B cell (primary cell): ENCODE measurements around the gene MOGAT3. TPM values are rescaled to one million over a fixed set of nuclear protein-coding genes. Genes with fewer than 3 reads are reported as not detected.

Source experiments
- ATAC-seq: fragments of 200-7000 bp; cut with Tn5 transposase; one replicate; pipeline ENCODE4 v1.10.0; 2021; ENCODE audit warnings: low read depth, mild to moderate bottlenecking, moderate number of reproducible peaks, moderate library complexity
- CTCF ChIA-PET: fragments of 350-600 bp; sonication (Branson Sonifier 250); formaldehyde crosslinking; loops from one replicate; lab custom pipeline; 2021; ENCODE audit warnings: antibody characterized with exemption, inconsistent platforms; lab: Charles Lee
- POLR2A ChIA-PET: fragments of 350-600 bp; sonication (Branson Sonifier 250); formaldehyde crosslinking; loops from one replicate; lab custom pipeline; 2021; ENCODE audit warnings: antibody characterized with exemption; lab: Charles Lee
- DNase-seq: peaks from one replicate; pipeline ENCODE4 v3.0.0; 2013
- H2AFZ ChIP-seq: 2 replicates; pipeline ENCODE4 v1.6.1; 2012; ENCODE audit warnings: mild to moderate bottlenecking, low read depth, low read length; ENCODE audit not compliant: insufficient read depth, poor library complexity, severe bottlenecking
- H3K27ac ChIP-seq, 2 donors: 1 replicate in 1 of 2; 2 replicates in 1 of 2; pipeline ENCODE4 v1.5.1; 2012 to 2013; ENCODE audit warnings: low read length in 2 of 2, mild to moderate bottlenecking in 2 of 2, moderate library complexity in 1 of 2
- H3K27me3 ChIP-seq, 4 experiments: fragments of 200-600 bp in 1 of 4; sonication (generic) in 1 of 4; replicated peaks in 1 of 4; 1 replicate in 2 of 4; 2 replicates in 2 of 4; pipeline versions ENCODE4 v1.6.1 to v1.7.0; 2013 to 2016; ENCODE audit warnings: low read length in 3 of 4, mild to moderate bottlenecking in 2 of 4, mixed read lengths in 1 of 4, moderate library complexity in 1 of 4; ENCODE audit not compliant: insufficient read depth in 4 of 4, control insufficient read depth in 3 of 4; ENCODE audit errors: control extremely low read depth in 1 of 4
- H3K36me3 ChIP-seq, 2 experiments: replicated peaks in 1 of 2; 1 replicate in 1 of 2; 2 replicates in 1 of 2; pipeline versions ENCODE4 v1.6.1 to v1.7.1; 2013; ENCODE audit warnings: low read length in 1 of 2; ENCODE audit not compliant: insufficient read depth in 2 of 2, control insufficient read depth in 1 of 2; ENCODE audit errors: control extremely low read depth in 1 of 2, extremely low read depth in 1 of 2
- H3K4me1 ChIP-seq, 2 donors: fragments of 200-600 bp in 1 of 2; sonication (generic) in 1 of 2; 1 replicate in 1 of 2; 2 replicates in 1 of 2; pipeline versions ENCODE4 v1.5.1 to v1.6.1; 2013 to 2017; ENCODE audit warnings: low read length in 2 of 2; ENCODE audit not compliant: control insufficient read depth in 2 of 2, insufficient read depth in 2 of 2
- H3K4me2 ChIP-seq: replicated peaks from 2 replicates; pipeline ENCODE3; 2012; ENCODE audit warnings: mild to moderate bottlenecking, low read depth, low read length; ENCODE audit not compliant: poor library complexity, severe bottlenecking
- H3K4me3 ChIP-seq, 5 experiments: fragments of 200-600 bp in 1 of 5; sonication (generic) in 1 of 5; 1 replicate in 3 of 5; 2 replicates in 2 of 5; pipeline versions ENCODE4 v1.5.1 to v1.7.0; 2011 to 2016; ENCODE audit warnings: low read length in 4 of 5, mild to moderate bottlenecking in 4 of 5, low read depth in 2 of 5, control low read depth in 1 of 5, moderate library complexity in 1 of 5; ENCODE audit not compliant: insufficient read depth in 1 of 5; ENCODE audit errors: control extremely low read depth in 1 of 5, extremely low read depth in 1 of 5
- H3K79me2 ChIP-seq: fragments of 200-600 bp; sonication (generic); one replicate; pipeline ENCODE4 v1.6.0; 2016; ENCODE audit warnings: low read length; ENCODE audit not compliant: control insufficient read depth, insufficient read depth
- H3K9ac ChIP-seq: fragments of 200-600 bp; sonication (generic); 2 replicates; pipeline ENCODE4 v1.6.1; 2017; ENCODE audit warnings: mild to moderate bottlenecking, low read length, moderate library complexity
- H3K9me3 ChIP-seq, 3 donors: one replicate each; pipeline versions ENCODE4 v1.6.1 to v1.7.1; 2013; ENCODE audit warnings: low read length in 2 of 3; ENCODE audit not compliant: control insufficient read depth in 2 of 3, insufficient read depth in 1 of 3; ENCODE audit errors: control extremely low read depth in 1 of 3
- H4K20me1 ChIP-seq: 2 replicates; pipeline ENCODE4 v1.6.0; 2012; ENCODE audit warnings: mild to moderate bottlenecking, low read length; ENCODE audit not compliant: insufficient read depth, control insufficient read depth, poor library complexity, severe bottlenecking
- H3K27ac Mint-ChIP-seq: one replicate; pipeline ENCODE4 v1.8.0; 2021; ENCODE audit warnings: mixed read lengths
- H3K27me3 Mint-ChIP-seq: one replicate; pipeline ENCODE4 v1.8.0; 2021; ENCODE audit warnings: mixed read lengths
- H3K4me1 Mint-ChIP-seq: one replicate; pipeline ENCODE4 v1.8.0; 2021; ENCODE audit warnings: mixed read lengths
- H3K4me3 Mint-ChIP-seq: one replicate; pipeline ENCODE4 v1.8.0; 2021; ENCODE audit warnings: mixed read lengths
- H3K9me3 Mint-ChIP-seq: one replicate; pipeline ENCODE4 v1.8.0; 2022; ENCODE audit warnings: mixed read lengths; ENCODE audit not compliant: insufficient read depth
- EZH2 ChIP-seq: IDR thresholded peaks from 2 replicates; pipeline ENCODE4 v1.6.1; 2012; ENCODE audit warnings: borderline replicate concordance, low read depth, mild to moderate bottlenecking, moderate library complexity, low read length; ENCODE audit not compliant: insufficient read depth, poor library complexity, severe bottlenecking
- WGBS: methylation state at CpG from one replicate; pipeline ENCODE4 v1.1.5; 2013; ENCODE audit warnings: missing lambda C conversion rate; ENCODE audit not compliant: insufficient coverage; 5-methylcytosine and 5-hydroxymethylcytosine counted together
- intact Hi-C: fragments of 100-400 bp; cut with micrococcal nuclease; formaldehyde crosslinking; loops from one replicate; pipeline ENCODE4 v1.10.0; 2022
- polyA plus RNA-seq: library from polyadenylated mRNA; depleted of rRNA; stranded (reverse); fragments of >200 nt; gene quantifications from 2 replicates; pipeline ENCODE4 v1.2.3, GENCODE V29; 2012
- total RNA-seq, 2 donors: library from RNA; stranded (reverse); fragments of 120-200 nt in 1 of 2; gene quantifications; 1 replicate in 1 of 2; 2 replicates in 1 of 2; pipeline versions ENCODE4 v1.2.3 to v1.2.4, GENCODE V29; 2013 to 2022
- TF ChIP-seq, protein P1 (sequence below): fragments of 200-600 bp; IDR thresholded peaks from one replicate; pipeline ENCODE4 v1.8.0; 2022; ENCODE audit warnings: antibody characterized with exemption, mild to moderate bottlenecking

Gene MOGAT3
- total and polyA plus RNA-seq, 2 donors (not counting 1 experiment from before 2014, with no cell fraction given): not detected

DNA sequence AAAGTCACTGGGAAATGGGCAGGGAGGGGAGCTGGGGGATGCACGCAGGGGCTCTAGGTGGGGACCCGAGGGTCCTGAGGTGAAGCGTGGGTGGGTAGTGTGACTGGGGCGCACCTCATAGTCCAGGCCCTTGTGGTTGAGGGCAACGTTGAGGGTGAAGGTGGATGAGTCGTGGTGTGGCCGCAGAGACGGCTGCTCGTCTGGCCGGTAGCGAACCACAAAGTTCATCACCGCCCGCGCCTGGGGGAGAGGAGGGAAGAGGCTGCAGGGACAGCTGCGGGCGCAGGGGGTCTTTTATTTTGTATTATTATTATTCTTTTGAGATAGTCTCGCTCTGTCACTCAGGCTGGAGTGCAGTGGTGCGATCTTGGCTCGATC, 5.8 kb upstream of the MOGAT3 start:
- Histone ChIP-seq H3K9ac (no peak overlapping the region), H3K4me3 (no peak overlapping the region), H3K4me1 (peaks cover 12 to 18% of the 10 kb centered on the region in 2 donors), H3K27me3 (peaks cover 0 to 13% (median 6%) of the 10 kb centered on the region in 4 experiments), H3K79me2 (no peaks in the 10 kb centered on the region), H3K9me3 (peaks cover 0 to 3% (median 0%) of the 10 kb centered on the region in 3 donors), H3K27ac (no peak overlapping the region), H2AFZ (no peak overlapping the region), H3K36me3 (peaks cover 0 to 13% of the 10 kb centered on the region in 2 experiments), H4K20me1 (no peaks in the 10 kb centered on the region), H3K4me2 (no peak overlapping the region)
- no peak for DNase-seq
- Mint-ChIP-seq H3K27me3 (peaks cover 10% of the 10 kb centered on the region), H3K4me1 (peaks cover 19% of the 10 kb centered on the region), H3K27ac (no peak overlapping the region), H3K9me3 (no peaks in the 10 kb centered on the region), H3K4me3 (no peak overlapping the region)
- WGBS: 85% methylated on average over 6 of the region's 19 CpGs
- TF ChIP-seq EZH2: no peak
- TF ChIP-seq, protein P1, sequence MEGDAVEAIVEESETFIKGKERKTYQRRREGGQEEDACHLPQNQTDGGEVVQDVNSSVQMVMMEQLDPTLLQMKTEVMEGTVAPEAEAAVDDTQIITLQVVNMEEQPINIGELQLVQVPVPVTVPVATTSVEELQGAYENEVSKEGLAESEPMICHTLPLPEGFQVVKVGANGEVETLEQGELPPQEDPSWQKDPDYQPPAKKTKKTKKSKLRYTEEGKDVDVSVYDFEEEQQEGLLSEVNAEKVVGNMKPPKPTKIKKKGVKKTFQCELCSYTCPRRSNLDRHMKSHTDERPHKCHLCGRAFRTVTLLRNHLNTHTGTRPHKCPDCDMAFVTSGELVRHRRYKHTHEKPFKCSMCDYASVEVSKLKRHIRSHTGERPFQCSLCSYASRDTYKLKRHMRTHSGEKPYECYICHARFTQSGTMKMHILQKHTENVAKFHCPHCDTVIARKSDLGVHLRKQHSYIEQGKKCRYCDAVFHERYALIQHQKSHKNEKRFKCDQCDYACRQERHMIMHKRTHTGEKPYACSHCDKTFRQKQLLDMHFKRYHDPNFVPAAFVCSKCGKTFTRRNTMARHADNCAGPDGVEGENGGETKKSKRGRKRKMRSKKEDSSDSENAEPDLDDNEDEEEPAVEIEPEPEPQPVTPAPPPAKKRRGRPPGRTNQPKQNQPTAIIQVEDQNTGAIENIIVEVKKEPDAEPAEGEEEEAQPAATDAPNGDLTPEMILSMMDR: no peak
- ChIA-PET CTCF (interaction anchor here (1.3 kb wide), 1 partner anchor 76 kb away, joined by 3 read pairs; no protein-coding TSS in a partner anchor), POLR2A (no interaction called here)
- intact Hi-C loops: no loop called here
- no peak for ATAC-seq

DNA sequence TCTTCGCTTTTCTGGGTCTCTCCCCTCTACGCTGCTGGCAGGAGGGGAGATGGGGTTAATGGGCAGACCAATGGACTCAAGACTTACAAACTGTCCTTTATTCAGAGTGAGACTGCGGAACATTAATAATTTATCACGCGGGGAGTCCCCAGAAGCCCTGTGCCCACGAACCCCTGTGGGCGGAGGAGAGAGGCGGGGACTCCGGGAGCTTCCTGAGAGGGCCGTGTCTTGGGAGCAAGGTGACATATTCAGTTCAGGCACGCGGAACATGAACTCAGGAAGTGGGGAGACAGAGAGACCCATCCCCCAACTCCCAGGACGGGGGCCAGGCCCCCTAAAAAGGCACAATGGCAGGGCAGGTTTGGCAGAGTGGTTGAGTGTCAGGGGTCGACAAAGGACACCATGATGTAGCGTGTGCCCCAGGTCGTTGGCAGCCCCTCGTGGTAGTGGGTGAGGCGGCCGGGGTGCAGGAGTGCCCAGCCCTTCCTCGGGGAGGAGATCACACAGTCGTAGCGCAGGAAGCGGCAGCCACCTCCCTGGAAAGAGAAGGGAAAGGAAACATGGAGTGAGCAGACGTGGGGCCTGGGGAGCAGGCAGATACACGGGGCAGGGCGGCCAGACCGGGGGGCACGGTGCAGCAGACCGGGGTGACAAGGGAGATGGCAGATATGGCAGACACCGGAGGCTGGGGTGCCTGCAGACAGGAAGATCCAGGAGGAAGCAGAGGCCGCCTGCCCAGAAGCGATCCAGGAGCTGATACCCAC, 5.2 kb upstream of the MOGAT3 start:
- H2AFZ ChIP-seq: no peak overlapping the region
- ATAC-seq (no peak), DNase-seq (no peak)
- H3K79me2 ChIP-seq: no peaks in the 10 kb centered on the region
- POLR2A ChIA-PET: no interaction called here
- H3K27me3 ChIP-seq: peaks cover 0 to 17% (median 8%) of the 10 kb centered on the region in 4 experiments
- peaks cover 14 to 22% of the 10 kb centered on the region in 2 donors for H3K4me1 ChIP-seq
- H3K36me3 ChIP-seq: peaks cover 0 to 10% of the 10 kb centered on the region in 2 experiments
- peak overlapping the region; percentile 22 for H3K27ac Mint-ChIP-seq
- no peak for TF ChIP-seq EZH2
- TF ChIP-seq, protein P1: no peak
- intact Hi-C loops: no loop called here
- no peak overlapping the region for H3K4me3 ChIP-seq
- H3K4me3 Mint-ChIP-seq: no peak overlapping the region
- peaks cover 21% of the 10 kb centered on the region for H3K4me1 Mint-ChIP-seq
- H3K9me3 Mint-ChIP-seq: no peaks in the 10 kb centered on the region
- peaks cover 12% of the 10 kb centered on the region for H3K27me3 Mint-ChIP-seq
- no peak overlapping the region for H3K9ac ChIP-seq
- CTCF ChIA-PET: interaction anchor here (1.4 kb wide), 1 partner anchor 12 kb away, joined by 3 read pairs; no protein-coding TSS in a partner anchor
- H3K27ac ChIP-seq: no peak overlapping the region
- H3K9me3 ChIP-seq: peaks cover 0 to 8% (median 0%) of the 10 kb centered on the region in 3 donors
- no peaks in the 10 kb centered on the region for H4K20me1 ChIP-seq
- 88% methylated on average over 28 of the region's 32 CpGs for WGBS
- no peak overlapping the region for H3K4me2 ChIP-seq
